Measurements from ENCODE around the gene SRSF10. TPM values are rescaled to one million over a fixed set of nuclear protein-coding genes. Genes with fewer than 3 reads are reported as not detected.

The SRSF10 gene
- total and polyA plus RNA-seq, 9 of the 15 experiments (the other 6 are each of a cell fraction or from before 2014, with no cell fraction given) = 154 to 264 (median 205) TPM

GRCh38 chr1:23958810-23959460 is 21.2 kb downstream of the SRSF10 start (continued):
- TF ChIP-seq FOXP4 (CRISPR knock-in tag; IDR thresholded peaks at IDR 0.05; ENCODE audit: borderline replicate concordance) = peak; percentile 74; the same call in 1 of the 2 replicates
- TF ChIP-seq ATF3 (IDR thresholded peaks at IDR 0.05) = no peak
- peak; percentile 68; the same call in 1 of the 2 replicates for TF ChIP-seq ATF3 (CRISPR knock-in tag; conservative IDR thresholded peaks at IDR 0.05)
- TF ChIP-seq ZNF740 (CRISPR knock-in tag; IDR thresholded peaks at IDR 0.05) = peak; percentile 39; the same call in 1 of the 2 replicates
- TF ChIP-seq ZNF740 (tag; IDR thresholded peaks at IDR 0.05) = no peak
- TF ChIP-seq MYBL2 (IDR thresholded peaks at IDR 0.05; ENCODE audit: low read depth) = no peak
- no peak for TF ChIP-seq MYBL2 (CRISPR knock-in tag; IDR thresholded peaks at IDR 0.05; ENCODE audit: borderline replicate concordance)
- TF ChIP-seq SNIP1 (IDR thresholded peaks at IDR 0.05; ENCODE audit: low read depth) = no peak
- no peak for TF ChIP-seq ZNF766 (CRISPR knock-in tag; conservative IDR thresholded peaks at IDR 0.05)
- TF ChIP-seq CLOCK (CRISPR knock-in tag; IDR thresholded peaks at IDR 0.05; ENCODE audit: borderline replicate concordance) = no peak
- TF ChIP-seq HDAC3 (IDR thresholded peaks at IDR 0.05; ENCODE audit: borderline replicate concordance, partially characterized antibody) = peak; percentile 69
- no peak for TF ChIP-seq RBM39 (optimal IDR thresholded peaks at IDR 0.05; ENCODE audit: low read depth, low read length)
- TF ChIP-seq ZNF830 (CRISPR knock-in tag; IDR thresholded peaks at IDR 0.05) = no peak
- peak; percentile 79 for TF ChIP-seq PML (IDR thresholded peaks at IDR 0.05; ENCODE audit: low read length)
- TF ChIP-seq ATF7 (IDR thresholded peaks at IDR 0.05) = no peak
- TF ChIP-seq CBX1 (IDR thresholded peaks at IDR 0.05; ENCODE audit: low read depth) = peak; percentile 61; the same call in 1 of the 2 replicates
- no peak for TF ChIP-seq MEF2D (tag; conservative IDR thresholded peaks at IDR 0.05; ENCODE audit: low read depth)
- TF ChIP-seq CBX2 (IDR thresholded peaks at IDR 0.05; ENCODE audit: insufficient read depth, low read length, poor library complexity, severe bottlenecking) = no peak
- TF ChIP-seq TAF1 (IDR thresholded peaks at IDR 0.05; ENCODE audit: control insufficient read depth, extremely low read depth, insufficient read depth, low read length, severe bottlenecking) = peak; percentile 92
- TF ChIP-seq TCF7L2 (IDR thresholded peaks at IDR 0.05; ENCODE audit: low read depth, low read length) = no peak
- TF ChIP-seq ELF2 (CRISPR knock-in tag; IDR thresholded peaks at IDR 0.05) = 0 out of 2 replicates have a peak, but pooled peaks have one; percentile 57
- no peak for TF ChIP-seq ZFP30 (CRISPR knock-in tag; IDR thresholded peaks at IDR 0.05; ENCODE audit: borderline replicate concordance)

All from K562 (cell line).